ENCODE data around the gene CDC14A.
"Not testable (repeated sequence)": the region's sequence is repeated elsewhere in the genome, so short reads cannot be mapped to it uniquely, and the experiment has no call there.

CDC14A gene

GRCh38 chr1:100366209-100366525, 13.9 kb downstream of the CDC14A start:
- no peaks in the 10 kb centered on the region for H3K27me3 Mint-ChIP-seq (ENCODE audit: low read depth)
- peak overlapping the region; percentile 93 to 95 (median 94) for H3K27ac Mint-ChIP-seq
- H3K4me3 Mint-ChIP-seq: no peak overlapping the region
- peaks cover 25% of the 10 kb centered on the region for H3K4me1 Mint-ChIP-seq
- H3K9me3 Mint-ChIP-seq: peaks cover 9% of the 10 kb centered on the region
- TF ChIP-seq CTCF (IDR thresholded peaks at IDR 0.05; ENCODE audit: unreplicated experiment in 3 of 3): no peak
- H3K36me3 Mint-ChIP-seq (ENCODE audit: low read depth): peaks cover 61% of the 10 kb centered on the region

GRCh38 chr1:100369339-100369738, 17.0 kb downstream of the CDC14A start:
- H3K4me3 Mint-ChIP-seq; H3K27me3 Mint-ChIP-seq (ENCODE audit: low read depth): not testable (repeated sequence)
- peaks cover 17% of the 10 kb centered on the region for H3K9me3 Mint-ChIP-seq
- peaks cover 58% of the 10 kb centered on the region for H3K36me3 Mint-ChIP-seq (ENCODE audit: low read depth)
- peak overlapping the region in 1 of 3 experiments; percentile 7 for H3K27ac Mint-ChIP-seq
- H3K4me1 Mint-ChIP-seq: peaks cover 15% of the 10 kb centered on the region

GRCh38 chr1:100373953-100374352, 21.6 kb downstream of the CDC14A start:
- H3K4me1 Mint-ChIP-seq; H3K27ac Mint-ChIP-seq; H3K27me3 Mint-ChIP-seq (ENCODE audit: low read depth); H3K4me3 Mint-ChIP-seq: not testable (repeated sequence)
- Mint-ChIP-seq H3K36me3 (ENCODE audit: low read depth) (peaks cover 59% of the 10 kb centered on the region), H3K9me3 (peaks cover 24% of the 10 kb centered on the region)

GRCh38 chr1:100376890-100377289, 24.6 kb downstream of the CDC14A start:
- not testable (repeated sequence) for H3K4me1 Mint-ChIP-seq; H3K4me3 Mint-ChIP-seq; H3K27ac Mint-ChIP-seq; H3K27me3 Mint-ChIP-seq (ENCODE audit: low read depth)
- peaks cover 51% of the 10 kb centered on the region for H3K36me3 Mint-ChIP-seq (ENCODE audit: low read depth)
- H3K9me3 Mint-ChIP-seq: peaks cover 14% of the 10 kb centered on the region

- H3K36me3 Mint-ChIP-seq (ENCODE audit: low read depth): peaks cover 47% of the 10 kb centered on the region
- H3K27me3 Mint-ChIP-seq (ENCODE audit: low read depth): no peaks in the 10 kb centered on the region
- no peak overlapping the region for H3K27ac Mint-ChIP-seq
- peaks cover 14% of the 10 kb centered on the region for H3K9me3 Mint-ChIP-seq
- no peak for TF ChIP-seq CTCF (IDR thresholded peaks at IDR 0.05; ENCODE audit: unreplicated experiment in 3 of 3)
- no peak overlapping the region for H3K4me3 Mint-ChIP-seq
- H3K4me1 Mint-ChIP-seq: no peaks in the 10 kb centered on the region
Observed at GRCh38 chr1:100377590-100378361, 25.5 kb downstream of the CDC14A start.

- no peak overlapping the region for H3K27ac Mint-ChIP-seq
- TF ChIP-seq CTCF (IDR thresholded peaks at IDR 0.05; ENCODE audit: unreplicated experiment in 3 of 3): no peak
- H3K9me3 Mint-ChIP-seq: peaks cover 7% of the 10 kb centered on the region
- peaks cover 6% of the 10 kb centered on the region for H3K4me1 Mint-ChIP-seq
- peaks cover 43% of the 10 kb centered on the region for H3K36me3 Mint-ChIP-seq (ENCODE audit: low read depth)
- no peaks in the 10 kb centered on the region for H3K27me3 Mint-ChIP-seq (ENCODE audit: low read depth)
- H3K4me3 Mint-ChIP-seq: no peak overlapping the region
Observed at GRCh38 chr1:100378956-100379355, 26.6 kb downstream of the CDC14A start.

- Mint-ChIP-seq H3K27ac (peak overlapping the region in 1 of 3 experiments; percentile 7), H3K4me3 (no peak overlapping the region), H3K27me3 (ENCODE audit: low read depth) (no peaks in the 10 kb centered on the region), H3K9me3 (no peaks in the 10 kb centered on the region), H3K4me1 (peaks cover 12% of the 10 kb centered on the region), H3K36me3 (ENCODE audit: low read depth) (peaks cover 32% of the 10 kb centered on the region)
- TF ChIP-seq CTCF (IDR thresholded peaks at IDR 0.05; ENCODE audit: unreplicated experiment in 3 of 3): no peak
Observed at GRCh38 chr1:100380635-100381034, 28.3 kb downstream of the CDC14A start.

Measured in nephron (organoid).